Measurements from ENCODE around the gene MKNK2. TPM values are rescaled to one million over a fixed set of nuclear protein-coding genes. Genes with fewer than 3 reads are reported as not detected.
A peak's percentile ranks its signal among the peaks of the same experiment; 100 is the strongest.

The MKNK2 gene
- total RNA-seq, 3 donors from 2014 or later (not counting 1 experiment from before 2014, with no cell fraction given) = 259 to 389 (median 322) TPM

GRCh38 chr19:2062770-2063169, 11.7 kb upstream of the MKNK2 start:
- no peak overlapping the region for H3K27ac ChIP-seq (ENCODE audit: low read length)
- no peaks in the 10 kb centered on the region for H3K27me3 ChIP-seq (ENCODE audit: control insufficient read depth, insufficient read depth, low read length)
- H3K9me3 Mint-ChIP-seq = no peaks in the 10 kb centered on the region
- H3K27me3 Mint-ChIP-seq (ENCODE audit: low read depth in 2 of 2) = no peaks in the 10 kb centered on the region
- 95% methylated on average over 9 of the region's 9 CpGs for WGBS (ENCODE audit: insufficient coverage)
- no peaks in the 10 kb centered on the region for H3K9me3 ChIP-seq (ENCODE audit: control insufficient read depth, insufficient read depth, low read length)
- TF ChIP-seq, protein P1, sequence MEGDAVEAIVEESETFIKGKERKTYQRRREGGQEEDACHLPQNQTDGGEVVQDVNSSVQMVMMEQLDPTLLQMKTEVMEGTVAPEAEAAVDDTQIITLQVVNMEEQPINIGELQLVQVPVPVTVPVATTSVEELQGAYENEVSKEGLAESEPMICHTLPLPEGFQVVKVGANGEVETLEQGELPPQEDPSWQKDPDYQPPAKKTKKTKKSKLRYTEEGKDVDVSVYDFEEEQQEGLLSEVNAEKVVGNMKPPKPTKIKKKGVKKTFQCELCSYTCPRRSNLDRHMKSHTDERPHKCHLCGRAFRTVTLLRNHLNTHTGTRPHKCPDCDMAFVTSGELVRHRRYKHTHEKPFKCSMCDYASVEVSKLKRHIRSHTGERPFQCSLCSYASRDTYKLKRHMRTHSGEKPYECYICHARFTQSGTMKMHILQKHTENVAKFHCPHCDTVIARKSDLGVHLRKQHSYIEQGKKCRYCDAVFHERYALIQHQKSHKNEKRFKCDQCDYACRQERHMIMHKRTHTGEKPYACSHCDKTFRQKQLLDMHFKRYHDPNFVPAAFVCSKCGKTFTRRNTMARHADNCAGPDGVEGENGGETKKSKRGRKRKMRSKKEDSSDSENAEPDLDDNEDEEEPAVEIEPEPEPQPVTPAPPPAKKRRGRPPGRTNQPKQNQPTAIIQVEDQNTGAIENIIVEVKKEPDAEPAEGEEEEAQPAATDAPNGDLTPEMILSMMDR (IDR thresholded peaks at IDR 0.05) = no peak
- H3K4me3 ChIP-seq (ENCODE audit: low read length) = no peak overlapping the region
- no peak for DNase-seq
- peaks cover 8 to 22% of the 10 kb centered on the region in 2 donors for H3K4me1 Mint-ChIP-seq
- H3K36me3 ChIP-seq (ENCODE audit: control insufficient read depth, insufficient read depth, low read length) = no peaks in the 10 kb centered on the region
- H3K4me3 Mint-ChIP-seq = peak overlapping the region; percentile 82
- peak overlapping the region; percentile 36 to 98 for H3K27ac Mint-ChIP-seq
- H3K36me3 Mint-ChIP-seq = no peaks in the 10 kb centered on the region
- peaks cover 35% of the 10 kb centered on the region for H3K4me1 ChIP-seq (ENCODE audit: control insufficient read depth, insufficient read depth, low read length)
- ATAC-seq = no peak
- intact Hi-C loops (cut with micrococcal nuclease) = loop anchor here (5.0 kb wide), 1 partner anchor 35 kb away; the partner anchor contains the start of genes IZUMO4 and MOB3A

DNA sequence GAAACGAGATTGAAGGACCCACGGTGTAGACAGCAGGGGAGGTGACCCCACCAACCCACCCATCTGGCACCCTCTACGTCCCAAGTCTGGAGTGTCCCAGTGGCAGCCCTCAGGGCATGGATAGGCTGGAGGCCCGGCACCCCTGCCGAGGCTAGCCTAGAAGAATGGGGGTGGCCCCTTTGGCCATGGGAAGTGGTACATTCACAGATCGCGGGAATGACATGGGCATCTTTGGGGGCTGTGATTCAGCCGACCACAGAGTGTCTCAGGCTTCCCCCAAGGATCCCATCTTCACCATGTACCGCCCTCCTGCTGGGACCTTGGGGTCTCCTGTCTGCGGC, 11.3 kb upstream of the MKNK2 start:
- Histone ChIP-seq H3K4me1 (ENCODE audit: control insufficient read depth, insufficient read depth, low read length) (peaks cover 39% of the 10 kb centered on the region), H3K36me3 (ENCODE audit: control insufficient read depth, insufficient read depth, low read length) (no peaks in the 10 kb centered on the region), H3K27me3 (ENCODE audit: control insufficient read depth, insufficient read depth, low read length) (no peaks in the 10 kb centered on the region), H3K27ac (ENCODE audit: low read length) (peak overlapping the region; percentile 87), H3K4me3 (ENCODE audit: low read length) (no peak overlapping the region), H3K9me3 (ENCODE audit: control insufficient read depth, insufficient read depth, low read length) (no peaks in the 10 kb centered on the region)
- 55% methylated on average over 10 of the region's 10 CpGs for WGBS (ENCODE audit: insufficient coverage)
- Mint-ChIP-seq H3K4me1 (peaks cover 8 to 24% of the 10 kb centered on the region in 2 donors), H3K27me3 (ENCODE audit: low read depth in 2 of 2) (no peaks in the 10 kb centered on the region), H3K4me3 (peak overlapping the region; percentile 82), H3K27ac (peak overlapping the region; percentile 36 to 98), H3K36me3 (no peaks in the 10 kb centered on the region), H3K9me3 (no peaks in the 10 kb centered on the region)
- no peak for ATAC-seq
- no peak for DNase-seq
- intact Hi-C loops (cut with micrococcal nuclease) = loop anchor here (5.0 kb wide), 1 partner anchor 35 kb away; the partner anchor contains the start of genes IZUMO4 and MOB3A
- TF ChIP-seq, protein P1 (IDR thresholded peaks at IDR 0.05) = no peak

DNA sequence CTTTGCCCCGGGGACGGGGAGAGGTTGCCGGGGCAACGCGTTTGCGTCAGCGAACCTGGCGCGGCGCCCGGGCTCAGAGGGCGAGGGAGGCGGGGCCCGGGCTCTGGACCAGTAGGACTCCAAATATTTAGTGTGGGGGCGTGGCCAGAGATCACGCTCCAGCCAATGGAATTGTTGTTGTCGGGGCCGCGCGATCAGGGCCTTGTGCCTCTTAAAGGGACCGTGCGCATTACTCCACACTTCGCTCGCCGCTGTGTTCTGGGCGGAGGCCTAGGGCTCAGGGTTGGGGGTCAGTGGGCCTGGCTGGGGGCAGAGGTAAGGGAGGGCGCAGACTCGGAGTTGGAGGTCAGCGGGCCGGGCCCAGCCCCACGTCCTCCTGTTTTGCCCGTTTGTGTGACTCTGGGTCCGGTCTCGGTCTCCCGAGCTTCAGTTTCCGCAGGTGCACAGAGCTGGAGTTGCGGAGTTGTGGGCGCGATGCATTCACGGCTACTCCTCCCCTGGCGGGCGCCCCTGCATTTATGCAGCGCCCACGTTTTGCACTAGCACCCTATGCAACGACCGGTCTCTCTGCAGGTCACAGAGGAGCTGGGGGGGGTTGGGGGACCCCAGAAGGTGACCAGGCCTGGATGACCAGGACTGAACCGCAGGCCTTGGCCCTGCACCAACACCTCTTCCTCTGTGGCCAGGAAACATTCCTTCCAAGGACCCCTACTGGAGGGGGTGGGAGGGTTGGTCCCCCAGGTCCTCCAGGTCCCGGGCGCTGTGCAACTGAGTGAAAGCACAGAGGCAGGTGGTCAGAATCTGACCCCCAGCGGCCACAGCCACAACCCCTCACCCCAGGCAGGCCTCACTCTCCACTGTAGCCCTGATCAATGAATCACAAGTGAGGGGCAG, 10.7 kb upstream of the MKNK2 start:
- no peaks in the 10 kb centered on the region for H3K36me3 ChIP-seq (ENCODE audit: control insufficient read depth, insufficient read depth, low read length)
- ATAC-seq (peak; percentile 89 to 97 (median 89)), DNase-seq (peak; percentile 99 to 100)
- H3K9me3 Mint-ChIP-seq = no peaks in the 10 kb centered on the region
- peak overlapping the region; percentile 59 for H3K4me3 ChIP-seq (ENCODE audit: low read length)
- H3K36me3 Mint-ChIP-seq = no peaks in the 10 kb centered on the region
- H3K4me3 Mint-ChIP-seq = peak overlapping the region; percentile 82
- H3K27ac Mint-ChIP-seq = peak overlapping the region; percentile 98
- H3K9me3 ChIP-seq (ENCODE audit: control insufficient read depth, insufficient read depth, low read length) = no peaks in the 10 kb centered on the region
- no peaks in the 10 kb centered on the region for H3K27me3 Mint-ChIP-seq (ENCODE audit: low read depth in 2 of 2)
- WGBS (ENCODE audit: insufficient coverage) = 1% methylated on average over 49 of the region's 50 CpGs
- intact Hi-C loops (cut with micrococcal nuclease) = loop anchor here (1.0 to 5.0 kb wide), 2 partner anchors 19 to 36 kb away; partner anchors contain the start of genes IZUMO4 and MOB3A
- H3K4me1 Mint-ChIP-seq = peaks cover 8 to 30% of the 10 kb centered on the region in 2 donors
- TF ChIP-seq, protein P1 (IDR thresholded peaks at IDR 0.05) = no peak
- H3K4me1 ChIP-seq (ENCODE audit: control insufficient read depth, insufficient read depth, low read length) = peaks cover 45% of the 10 kb centered on the region
- peak overlapping the region; percentile 97 for H3K27ac ChIP-seq (ENCODE audit: low read length)
- no peaks in the 10 kb centered on the region for H3K27me3 ChIP-seq (ENCODE audit: control insufficient read depth, insufficient read depth, low read length)
